AG04449 (cell line): Measurements from ENCODE around the gene FAM20A.

Experiments
- CTCF ChIA-PET: fragments of 350-600 bp; formaldehyde crosslinking; extraction: SDS; loops from one replicate; lab custom pipeline; 2021; ENCODE audit warnings: antibody characterized with exemption; lab: Yijun Ruan, JAX
- POLR2A ChIA-PET: fragments of 400-600, 350-600 bp; formaldehyde crosslinking; extraction: SDS; loops from one replicate; lab custom pipeline; 2020; ENCODE audit warnings: antibody characterized with exemption, inconsistent platforms; lab: Yijun Ruan, JAX
- DNase-seq: peaks from one replicate; pipeline ENCODE4 v3.0.0-alpha.2; 2010; ENCODE audit warnings: low read depth, low spot score
- H3K4me3 ChIP-seq: 2 replicates; pipeline ENCODE4 v1.5.1; 2011; ENCODE audit warnings: low read depth, mild to moderate bottlenecking, control low read depth, low read length
- CTCF ChIP-seq: IDR thresholded peaks from one replicate; pipeline ENCODE4 v1.5.1; 2011; ENCODE audit warnings: mild to moderate bottlenecking, moderate library complexity, low read length, control low read depth, inconsistent platforms; ENCODE audit not compliant: insufficient read depth; ENCODE audit errors: missing control alignments

The FAM20A gene

GRCh38 chr17:68612209-68612922 is 11.2 kb upstream of the FAM20A start:
- no peak for TF ChIP-seq CTCF
- ChIA-PET CTCF (no interaction called here), POLR2A (no interaction called here)
- no peak overlapping the region for H3K4me3 ChIP-seq
- DNase-seq = no peak

DNA sequence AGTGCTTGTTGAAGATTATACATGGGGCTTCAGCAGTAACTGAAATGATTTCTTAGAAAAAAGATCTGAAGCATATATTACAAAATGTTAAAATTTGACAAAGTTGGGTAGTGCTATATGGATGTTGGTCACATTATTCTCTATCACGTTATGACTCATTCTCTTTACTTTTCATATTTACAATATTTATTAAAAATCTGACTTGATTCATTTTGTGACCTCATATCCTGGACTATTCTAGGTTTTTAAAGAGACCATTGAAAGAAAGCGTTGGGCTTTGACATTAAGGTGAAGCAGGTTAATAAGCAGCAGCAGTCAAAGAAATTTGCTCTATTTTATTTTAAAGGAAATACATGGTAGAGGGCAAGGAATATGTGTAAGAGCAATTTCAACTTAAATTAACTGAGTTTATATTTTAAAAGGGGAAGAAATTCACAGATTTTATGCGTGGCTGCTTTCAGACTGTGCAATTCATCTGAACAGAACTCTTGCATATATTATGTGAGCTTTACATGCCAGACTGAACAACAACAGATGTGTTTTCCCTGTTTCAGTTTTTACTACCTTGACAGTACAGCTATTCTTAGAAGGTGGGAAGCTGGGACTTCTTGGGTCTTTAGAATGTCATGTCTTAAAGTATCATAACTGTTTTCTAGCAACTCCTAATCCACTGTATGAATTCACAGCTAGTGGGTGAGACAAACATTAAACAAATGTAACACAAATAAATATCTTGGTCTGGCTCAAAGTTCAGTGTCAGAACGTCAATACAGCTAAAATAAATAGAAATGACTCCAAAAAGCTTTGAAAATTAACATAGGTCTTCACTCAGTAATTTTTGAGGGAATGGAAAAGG is 10.4 kb upstream of the FAM20A start:
- CTCF ChIA-PET = interaction anchor here (1.2 kb wide), 1 partner anchor 124 kb away, joined by 3 read pairs; no protein-coding TSS in a partner anchor
- no peak for TF ChIP-seq CTCF
- POLR2A ChIA-PET = no interaction called here

DNA sequence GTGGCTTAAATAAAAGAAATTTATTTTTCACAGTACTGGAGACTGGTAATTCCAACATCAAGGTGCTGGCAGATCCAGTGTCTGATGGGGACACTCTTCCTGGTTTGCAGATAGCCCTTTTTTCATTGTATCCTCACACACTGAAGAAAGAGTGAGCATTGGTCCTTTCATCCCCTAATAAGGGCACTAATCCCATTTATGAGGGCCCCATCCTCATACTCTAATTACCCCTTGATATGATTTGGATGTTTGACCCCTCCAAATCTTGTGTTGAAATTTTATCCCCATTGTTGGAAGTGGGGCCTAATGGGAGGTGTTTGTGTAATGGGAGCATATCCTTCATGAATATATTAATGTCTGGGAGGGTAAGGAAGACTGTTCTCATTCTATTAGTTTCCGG is 9.4 kb upstream of the FAM20A start:
- no peak overlapping the region for H3K4me3 ChIP-seq
- TF ChIP-seq CTCF = no peak
- POLR2A ChIA-PET = no interaction called here
- DNase-seq = no peak
- CTCF ChIA-PET = interaction anchor here (1.2 kb wide), 1 partner anchor 125 kb away, joined by 3 read pairs; no protein-coding TSS in a partner anchor

More for the DNA sequence above, 10.4 kb upstream of the FAM20A start:
- DNase-seq = no peak
- H3K4me3 ChIP-seq = no peak overlapping the region

GRCh38 chr17:68608515-68609130 is 7.5 kb upstream of the FAM20A start:
- no peak for DNase-seq
- TF ChIP-seq CTCF = no peak
- no peak overlapping the region for H3K4me3 ChIP-seq
- POLR2A ChIA-PET = no interaction called here
- CTCF ChIA-PET = no interaction called here

DNA sequence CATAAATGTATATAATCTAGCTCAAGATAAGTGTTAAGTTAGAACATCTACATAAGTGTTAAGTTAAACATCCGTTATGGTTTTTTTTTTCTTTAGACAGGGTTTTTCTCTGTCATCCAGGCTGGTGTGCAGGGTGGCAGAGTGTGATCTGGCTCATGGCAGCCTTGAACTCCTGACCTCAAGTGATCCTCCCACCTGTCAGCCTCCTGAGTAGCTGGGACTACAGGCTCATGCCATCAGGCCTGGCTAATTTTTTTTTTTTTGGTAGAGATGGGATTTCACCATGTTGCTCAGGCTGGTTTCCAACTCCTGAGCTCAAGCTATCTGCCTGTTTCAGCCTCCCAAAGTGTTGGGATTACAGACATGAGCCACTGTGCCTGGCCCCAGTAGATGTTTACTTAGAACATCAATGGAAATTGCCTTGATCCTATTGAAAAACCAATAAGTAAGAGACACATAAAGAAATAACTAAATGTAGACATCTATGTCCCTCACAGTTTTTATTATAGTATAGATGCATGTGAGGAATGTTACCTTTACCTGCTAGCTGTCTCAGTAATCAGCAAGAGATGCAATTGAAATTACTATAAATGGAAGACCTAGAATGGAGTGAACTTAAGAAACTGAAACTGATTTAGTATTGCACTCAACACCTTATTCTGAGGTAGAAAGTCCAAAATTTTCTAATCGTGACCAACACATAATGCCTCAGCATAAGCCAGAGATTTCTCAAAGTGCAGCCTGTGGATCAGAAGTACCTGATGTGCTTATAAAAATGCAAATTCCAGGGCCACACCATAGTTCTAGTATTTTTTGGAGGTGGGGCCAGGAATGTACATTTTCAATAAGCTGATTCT is 5.5 kb upstream of the FAM20A start:
- no peak for DNase-seq
- no peak for TF ChIP-seq CTCF
- ChIA-PET CTCF (no interaction called here), POLR2A (no interaction called here)
- H3K4me3 ChIP-seq = no peak overlapping the region
